ENCODE measurements around the gene KLHDC8B.

Gene KLHDC8B

GRCh38 chr3:49171119-49171774 is at the start of gene KLHDC8B:
Gene KLHDC8B, plus strand, starts transcription at chr3:49171598. Its CDS starts 1,172 bp downstream, at chr3:49172770.
- DNase-seq (ENCODE audit: low read depth) = peak; percentile 33

- DNase-seq (ENCODE audit: low read depth) = no peak
Measured at GRCh38 chr3:49122022-49122421, 49.4 kb upstream of the KLHDC8B start.

- no peak for DNase-seq (ENCODE audit: low read depth)
Measured at GRCh38 chr3:49122451-49122850, 48.9 kb upstream of the KLHDC8B start.

- no peak for DNase-seq (ENCODE audit: low read depth)
Measured at GRCh38 chr3:49122886-49123545, 48.4 kb upstream of the KLHDC8B start.

GRCh38 chr3:49123687-49124086 is 47.7 kb upstream of the KLHDC8B start:
- DNase-seq (ENCODE audit: low read depth) = no peak

GRCh38 chr3:49124203-49124602 is 47.2 kb upstream of the KLHDC8B start:
- no peak for DNase-seq (ENCODE audit: low read depth)

GRCh38 chr3:49124991-49125670 is 46.3 kb upstream of the KLHDC8B start:
- DNase-seq (ENCODE audit: low read depth) = no peak

GRCh38 chr3:49131040-49131439 is 40.4 kb upstream of the KLHDC8B start:
- DNase-seq (ENCODE audit: low read depth) = no peak

- DNase-seq (ENCODE audit: low read depth) = no peak
Measured at GRCh38 chr3:49131576-49131975, 39.8 kb upstream of the KLHDC8B start.

- no peak for DNase-seq (ENCODE audit: low read depth)
Measured at GRCh38 chr3:49132073-49132436, 39.3 kb upstream of the KLHDC8B start.

GRCh38 chr3:49132437-49133225 is 38.8 kb upstream of the KLHDC8B start, which contains the start of gene LAMB2:
Gene LAMB2, minus strand, starts transcription at chr3:49133050. Its CDS starts 183 bp downstream, at chr3:49132867.
- DNase-seq (ENCODE audit: low read depth) = peak; percentile 69

- DNase-seq (ENCODE audit: low read depth) = peak; percentile 74
Measured at GRCh38 chr3:49133226-49133951, 38.0 kb upstream of the KLHDC8B start.

GRCh38 chr3:49134471-49135265 is 36.7 kb upstream of the KLHDC8B start:
- no peak for DNase-seq (ENCODE audit: low read depth)

GRCh38 chr3:49135499-49135898 is 35.9 kb upstream of the KLHDC8B start:
- DNase-seq (ENCODE audit: low read depth) = no peak

- no peak for DNase-seq (ENCODE audit: low read depth)
Measured at GRCh38 chr3:49140080-49140479, 31.3 kb upstream of the KLHDC8B start.

- DNase-seq (ENCODE audit: low read depth) = no peak
Measured at GRCh38 chr3:49148159-49148558, 23.2 kb upstream of the KLHDC8B start.

- no peak for DNase-seq (ENCODE audit: low read depth)
Measured at GRCh38 chr3:49151610-49152009, 19.8 kb upstream of the KLHDC8B start.

- DNase-seq (ENCODE audit: low read depth) = no peak
Measured at GRCh38 chr3:49153349-49153912, 18.0 kb upstream of the KLHDC8B start.

- no peak for DNase-seq (ENCODE audit: low read depth)
Measured at GRCh38 chr3:49157289-49157688, 14.1 kb upstream of the KLHDC8B start.

GRCh38 chr3:49158103-49158709 is 13.2 kb upstream of the KLHDC8B start:
- no peak for DNase-seq (ENCODE audit: low read depth)
